Kasumi-1 (cell line): ENCODE data around the gene SFXN1.
A peak's percentile ranks its signal among the peaks of the same experiment; 100 is the strongest.

Experiments used
- DNase-seq, 2 experiments: peaks; one replicate each; lab custom pipeline; 2025; lab: John Stamatoyannopoulos, UW

SFXN1 gene

GRCh38 chr5:175573493-175574269 lies 95.3 kb downstream of the SFXN1 start:
- no peak for DNase-seq

- DNase-seq: no peak
These were observed 96.9 kb downstream of the SFXN1 start for GRCh38 chr5:175575301-175575700.

- DNase-seq: peak; percentile 22 to 37
These were observed 97.7 kb downstream of the SFXN1 start for GRCh38 chr5:175576096-175576495.

- DNase-seq: no peak
These were observed 98.2 kb downstream of the SFXN1 start for GRCh38 chr5:175576591-175576990.
